ENCODE data around the gene LRTM2. TPM values are rescaled to one million over a fixed set of nuclear protein-coding genes. Genes with fewer than 3 reads are reported as not detected.

Gene LRTM2
- polyA plus RNA-seq, 1 donor (not counting 4 experiments of a cell fraction or from before 2014, with no cell fraction given) = not detected

DNA sequence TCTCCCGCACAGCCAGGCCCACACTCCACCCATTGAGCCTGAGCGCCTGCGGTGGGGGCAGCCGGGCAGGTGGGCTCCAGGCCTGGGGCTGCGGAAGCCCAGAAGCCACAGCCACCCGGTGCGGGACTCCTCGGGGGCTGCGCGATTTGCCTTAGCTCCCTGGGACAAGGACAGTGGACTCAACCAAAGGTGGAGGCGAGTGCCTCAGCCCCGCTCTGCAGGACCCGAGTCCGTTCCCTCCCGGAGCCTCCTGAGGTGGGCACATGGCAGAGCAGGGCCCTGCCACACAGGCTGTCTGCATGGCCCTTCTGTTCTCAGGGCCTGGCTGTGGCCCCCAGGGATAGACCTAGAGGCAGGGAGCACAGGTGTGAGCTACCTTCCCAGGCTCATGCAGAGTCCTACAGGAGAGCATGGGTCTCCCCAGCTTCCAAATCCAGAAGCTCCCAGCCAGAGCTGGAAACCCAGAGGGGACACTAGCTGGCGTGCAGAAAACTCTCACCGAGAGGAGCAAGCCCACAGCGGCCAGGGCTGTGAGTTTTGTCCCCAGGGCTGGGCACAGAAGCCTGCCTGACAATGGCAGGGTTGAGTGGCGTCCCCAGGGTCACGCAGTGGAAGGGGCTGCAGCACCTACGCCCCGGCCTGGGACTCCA, 22.2 kb upstream of the LRTM2 start:
- FAIRE-seq (no peak), DNase-seq (ENCODE audit: low read depth, low spot score) (no peak)
- H4K20me1 ChIP-seq (ENCODE audit: control insufficient read depth, extremely low read depth, insufficient read depth, low read length) = no peaks in the 10 kb centered on the region
- no peak overlapping the region for H3K9ac ChIP-seq (ENCODE audit: control insufficient read depth, extremely low read depth, insufficient read depth, low read length)
- H3K79me2 ChIP-seq (ENCODE audit: control insufficient read depth, insufficient read depth, low read length) = no peaks in the 10 kb centered on the region
- H3K27me3 ChIP-seq (ENCODE audit: control insufficient read depth, extremely low read depth, insufficient read depth, low read length) = no peaks in the 10 kb centered on the region
- peaks cover 8% of the 10 kb centered on the region for H3K4me1 ChIP-seq (ENCODE audit: control insufficient read depth, extremely low read depth, insufficient read depth, low read length)
- H3K9me1 ChIP-seq (ENCODE audit: control insufficient read depth, extremely low read depth, insufficient read depth, low read length) = no peaks in the 10 kb centered on the region
- TF ChIP-seq EZH2 (IDR thresholded peaks at IDR 0.05; ENCODE audit: low read length) = no peak
- TF ChIP-seq, protein P1, sequence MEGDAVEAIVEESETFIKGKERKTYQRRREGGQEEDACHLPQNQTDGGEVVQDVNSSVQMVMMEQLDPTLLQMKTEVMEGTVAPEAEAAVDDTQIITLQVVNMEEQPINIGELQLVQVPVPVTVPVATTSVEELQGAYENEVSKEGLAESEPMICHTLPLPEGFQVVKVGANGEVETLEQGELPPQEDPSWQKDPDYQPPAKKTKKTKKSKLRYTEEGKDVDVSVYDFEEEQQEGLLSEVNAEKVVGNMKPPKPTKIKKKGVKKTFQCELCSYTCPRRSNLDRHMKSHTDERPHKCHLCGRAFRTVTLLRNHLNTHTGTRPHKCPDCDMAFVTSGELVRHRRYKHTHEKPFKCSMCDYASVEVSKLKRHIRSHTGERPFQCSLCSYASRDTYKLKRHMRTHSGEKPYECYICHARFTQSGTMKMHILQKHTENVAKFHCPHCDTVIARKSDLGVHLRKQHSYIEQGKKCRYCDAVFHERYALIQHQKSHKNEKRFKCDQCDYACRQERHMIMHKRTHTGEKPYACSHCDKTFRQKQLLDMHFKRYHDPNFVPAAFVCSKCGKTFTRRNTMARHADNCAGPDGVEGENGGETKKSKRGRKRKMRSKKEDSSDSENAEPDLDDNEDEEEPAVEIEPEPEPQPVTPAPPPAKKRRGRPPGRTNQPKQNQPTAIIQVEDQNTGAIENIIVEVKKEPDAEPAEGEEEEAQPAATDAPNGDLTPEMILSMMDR (optimal IDR thresholded peaks at IDR 0.05 in 1 of 3, IDR thresholded peaks at IDR 0.05 in 1 of 3, conservative IDR thresholded peaks at IDR 0.05 in 1 of 3; ENCODE audit: extremely low read depth in 1 of 3, insufficient read depth in 2 of 3, low read length in 3 of 3) = no peak
- no peak overlapping the region for H3K4me2 ChIP-seq (ENCODE audit: control insufficient read depth, extremely low read depth, insufficient read depth, low read depth, low read length)
- H3K36me3 ChIP-seq (ENCODE audit: control insufficient read depth in 2 of 2, extremely low read depth in 1 of 2, insufficient read depth in 2 of 2, low read length in 2 of 2) = no peaks in the 10 kb centered on the region
- no peak overlapping the region for H2AFZ ChIP-seq (ENCODE audit: control insufficient read depth, low read length)
- dilution Hi-C loops (cut with MboI; ENCODE audit: extremely low pct_ligation_motif_present, low sequenced_read_pairs) = no loop called here
- no peaks in the 10 kb centered on the region for H3K9me3 ChIP-seq (ENCODE audit: control insufficient read depth, low read depth, low read length)
- no peak overlapping the region for H3K27ac ChIP-seq (ENCODE audit: control insufficient read depth, insufficient read depth, low read length)
- no peak overlapping the region for H3K4me3 ChIP-seq (ENCODE audit: control insufficient read depth in 2 of 3, extremely low read depth in 1 of 3, insufficient read depth in 2 of 3, low read depth in 1 of 3, low read length in 3 of 3)

DNA sequence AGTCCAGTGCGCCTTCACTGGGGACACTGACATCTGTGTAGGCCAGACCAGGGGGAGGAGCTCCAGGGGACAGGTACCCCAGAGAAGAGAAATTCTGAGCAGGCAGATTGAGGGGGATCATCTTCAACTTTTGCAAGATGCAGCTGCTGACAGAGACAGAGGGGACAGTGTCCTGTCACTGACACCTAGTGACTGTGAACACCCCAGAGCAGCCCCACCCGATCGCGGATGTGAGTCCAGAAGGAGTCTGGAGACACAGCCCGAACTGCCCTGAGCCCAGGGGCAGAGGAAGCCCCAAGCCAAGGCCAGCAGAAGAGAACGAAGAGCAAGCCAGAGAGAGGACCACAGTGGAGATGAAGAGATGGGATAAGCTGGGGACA, 21.7 kb upstream of the LRTM2 start:
- FAIRE-seq = no peak
- Histone ChIP-seq H3K27me3 (ENCODE audit: control insufficient read depth, extremely low read depth, insufficient read depth, low read length) (no peaks in the 10 kb centered on the region), H3K4me1 (ENCODE audit: control insufficient read depth, extremely low read depth, insufficient read depth, low read length) (peaks cover 8% of the 10 kb centered on the region), H3K79me2 (ENCODE audit: control insufficient read depth, insufficient read depth, low read length) (no peaks in the 10 kb centered on the region), H3K4me3 (ENCODE audit: control insufficient read depth in 2 of 3, extremely low read depth in 1 of 3, insufficient read depth in 2 of 3, low read depth in 1 of 3, low read length in 3 of 3) (no peak overlapping the region), H3K9me3 (ENCODE audit: control insufficient read depth, low read depth, low read length) (no peaks in the 10 kb centered on the region), H3K4me2 (ENCODE audit: control insufficient read depth, extremely low read depth, insufficient read depth, low read depth, low read length) (no peak overlapping the region), H3K27ac (ENCODE audit: control insufficient read depth, insufficient read depth, low read length) (no peak overlapping the region), H2AFZ (ENCODE audit: control insufficient read depth, low read length) (no peak overlapping the region), H3K36me3 (ENCODE audit: control insufficient read depth in 2 of 2, extremely low read depth in 1 of 2, insufficient read depth in 2 of 2, low read length in 2 of 2) (no peaks in the 10 kb centered on the region), H3K9me1 (ENCODE audit: control insufficient read depth, extremely low read depth, insufficient read depth, low read length) (no peaks in the 10 kb centered on the region), H3K9ac (ENCODE audit: control insufficient read depth, extremely low read depth, insufficient read depth, low read length) (no peak overlapping the region), H4K20me1 (ENCODE audit: control insufficient read depth, extremely low read depth, insufficient read depth, low read length) (no peaks in the 10 kb centered on the region)
- DNase-seq (ENCODE audit: low read depth, low spot score) = no peak
- dilution Hi-C loops (cut with MboI; ENCODE audit: extremely low pct_ligation_motif_present, low sequenced_read_pairs) = no loop called here
- TF ChIP-seq, protein P1 (optimal IDR thresholded peaks at IDR 0.05 in 1 of 3, IDR thresholded peaks at IDR 0.05 in 1 of 3, conservative IDR thresholded peaks at IDR 0.05 in 1 of 3; ENCODE audit: extremely low read depth in 1 of 3, insufficient read depth in 2 of 3, low read length in 3 of 3) = no peak
- TF ChIP-seq EZH2 (IDR thresholded peaks at IDR 0.05; ENCODE audit: low read length) = no peak
